ENCODE data around the gene PDLIM7.

The PDLIM7 gene

DNA sequence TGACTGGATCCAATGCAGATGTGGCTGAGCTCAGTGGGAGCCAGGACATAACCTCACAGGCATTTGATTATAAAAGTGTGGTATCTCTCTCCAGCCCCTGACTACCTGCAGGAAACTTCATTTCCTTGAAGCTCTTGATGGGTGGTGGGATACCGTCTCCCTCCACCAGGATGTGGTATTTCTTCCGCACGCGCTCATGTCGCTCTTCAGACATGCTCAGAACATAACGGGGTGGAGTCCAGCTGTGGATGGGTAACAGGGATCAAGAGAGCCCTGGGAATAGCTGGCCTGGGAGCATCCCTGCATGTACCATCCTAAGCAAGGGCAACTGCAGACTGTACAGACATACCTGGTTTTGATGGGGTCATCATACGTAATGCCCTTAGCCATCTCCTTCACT lies 18.2 kb upstream of the PDLIM7 start:
- no peak for TF ChIP-seq TAF1 (IDR thresholded peaks at IDR 0.05; ENCODE audit: borderline replicate concordance, insufficient read depth, low read length)
- no peak for TF ChIP-seq FOXP2 (optimal IDR thresholded peaks at IDR 0.05; ENCODE audit: borderline replicate concordance, extremely low read depth, extremely low read length, insufficient read depth)

GRCh38 chr5:177514541-177514940 lies 17.1 kb upstream of the PDLIM7 start:
- TF ChIP-seq REST (IDR thresholded peaks at IDR 0.05; ENCODE audit: insufficient read depth in 1 of 2, low read depth in 2 of 2, low read length in 2 of 2) = no peak
- TF ChIP-seq FOXP2 (optimal IDR thresholded peaks at IDR 0.05; ENCODE audit: borderline replicate concordance, extremely low read depth, extremely low read length, insufficient read depth) = no peak
- TF ChIP-seq POLR2AphosphoS5 (IDR thresholded peaks at IDR 0.05; ENCODE audit: low read depth, low read length) = no peak
- no peak for TF ChIP-seq TAF1 (IDR thresholded peaks at IDR 0.05; ENCODE audit: borderline replicate concordance, insufficient read depth, low read length)
- TF ChIP-seq SIN3A (IDR thresholded peaks at IDR 0.05; ENCODE audit: borderline replicate concordance, insufficient read depth, low read length) = no peak

DNA sequence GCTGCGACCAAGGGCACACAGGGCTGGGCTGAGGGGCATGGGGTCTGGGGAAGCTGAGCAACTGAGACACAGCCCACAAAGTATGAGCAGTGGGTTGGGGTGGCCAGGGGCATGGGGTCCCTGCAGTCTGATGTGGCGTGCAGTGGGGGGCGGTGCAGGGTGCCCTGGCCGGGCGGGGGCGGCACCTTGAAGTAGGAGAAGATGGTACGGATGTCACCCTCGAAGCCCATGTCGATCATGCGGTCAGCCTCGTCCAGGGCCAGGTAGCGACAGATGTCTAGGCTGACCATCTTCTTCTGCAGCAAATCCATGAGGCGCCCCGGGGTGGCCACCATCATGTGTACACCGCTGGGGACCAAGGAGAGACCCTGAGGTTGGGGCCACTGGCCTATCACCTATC lies 16.1 kb upstream of the PDLIM7 start:
- no peak for TF ChIP-seq SIN3A (IDR thresholded peaks at IDR 0.05; ENCODE audit: borderline replicate concordance, insufficient read depth, low read length)
- no peak for TF ChIP-seq TAF1 (IDR thresholded peaks at IDR 0.05; ENCODE audit: borderline replicate concordance, insufficient read depth, low read length)
- TF ChIP-seq FOXP2 (optimal IDR thresholded peaks at IDR 0.05; ENCODE audit: borderline replicate concordance, extremely low read depth, extremely low read length, insufficient read depth) = no peak
- TF ChIP-seq POLR2AphosphoS5 (IDR thresholded peaks at IDR 0.05; ENCODE audit: low read depth, low read length) = no peak
- no peak for TF ChIP-seq REST (IDR thresholded peaks at IDR 0.05; ENCODE audit: insufficient read depth in 1 of 2, low read depth in 2 of 2, low read length in 2 of 2)

DNA sequence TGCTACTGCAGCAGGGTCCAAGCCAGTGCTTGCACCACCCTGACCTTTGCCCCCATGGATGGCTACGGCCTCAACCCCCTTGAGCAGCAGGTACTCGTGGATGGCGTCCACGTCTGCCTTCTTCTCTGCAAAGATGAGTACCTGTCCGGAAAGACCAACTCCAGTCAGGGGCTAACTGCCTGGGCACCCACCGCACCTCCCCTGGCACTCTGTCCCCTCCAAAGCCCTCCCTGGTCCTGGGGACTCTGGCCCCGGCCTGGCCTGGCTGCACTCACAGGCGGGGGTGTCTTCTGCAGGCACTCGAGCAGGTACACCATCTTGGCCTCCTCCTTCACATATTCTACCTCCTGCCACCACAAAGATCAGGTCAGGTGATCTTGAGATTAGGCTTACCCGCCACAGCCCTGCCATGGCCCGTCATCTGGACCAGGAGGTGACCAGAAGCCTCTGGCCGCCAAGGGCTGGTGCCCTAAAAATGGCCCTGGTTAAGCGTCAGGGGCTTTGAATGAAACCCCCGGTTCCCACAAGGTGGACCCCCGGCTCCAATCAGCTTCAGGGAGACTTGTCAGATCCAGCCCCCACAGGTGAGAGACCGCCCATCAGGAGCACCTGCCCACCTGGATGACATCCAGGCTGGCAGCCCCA lies 15.5 kb upstream of the PDLIM7 start:
- no peak for TF ChIP-seq SIN3A (IDR thresholded peaks at IDR 0.05; ENCODE audit: borderline replicate concordance, insufficient read depth, low read length)
- no peak for TF ChIP-seq POLR2AphosphoS5 (IDR thresholded peaks at IDR 0.05; ENCODE audit: low read depth, low read length)
- TF ChIP-seq REST (IDR thresholded peaks at IDR 0.05; ENCODE audit: insufficient read depth in 1 of 2, low read depth in 2 of 2, low read length in 2 of 2) = no peak
- TF ChIP-seq FOXP2 (optimal IDR thresholded peaks at IDR 0.05; ENCODE audit: borderline replicate concordance, extremely low read depth, extremely low read length, insufficient read depth) = no peak
- no peak for TF ChIP-seq TAF1 (IDR thresholded peaks at IDR 0.05; ENCODE audit: borderline replicate concordance, insufficient read depth, low read length)

- TF ChIP-seq FOXP2 (optimal IDR thresholded peaks at IDR 0.05; ENCODE audit: borderline replicate concordance, extremely low read depth, extremely low read length, insufficient read depth) = no peak
- no peak for TF ChIP-seq POLR2AphosphoS5 (IDR thresholded peaks at IDR 0.05; ENCODE audit: low read depth, low read length)
- no peak for TF ChIP-seq TAF1 (IDR thresholded peaks at IDR 0.05; ENCODE audit: borderline replicate concordance, insufficient read depth, low read length)
- TF ChIP-seq REST (IDR thresholded peaks at IDR 0.05; ENCODE audit: insufficient read depth in 1 of 2, low read depth in 2 of 2, low read length in 2 of 2) = no peak
- TF ChIP-seq SIN3A (IDR thresholded peaks at IDR 0.05; ENCODE audit: borderline replicate concordance, insufficient read depth, low read length) = no peak
Observed at GRCh38 chr5:177511796-177512675, 14.6 kb upstream of the PDLIM7 start.

Data from PFSK-1 (cell line).